Liver (tissue), 3 donors: ENCODE measurements around the gene SLC4A3.

Experiments used
- ATF3 ChIP-seq: IDR thresholded peaks from 2 replicates; pipeline ENCODE4 v1.6.1; 2016; ENCODE audit warnings: antibody characterized with exemption
- EGR1 ChIP-seq, 2 donors: IDR thresholded peaks; 2 replicates each; pipeline ENCODE4 v1.6.1; 2016 to 2018; ENCODE audit warnings: antibody characterized with exemption in 2 of 2, low read depth in 2 of 2
- FOXA1 ChIP-seq: IDR thresholded peaks from 2 replicates; pipeline ENCODE4 v1.6.1; 2016; ENCODE audit warnings: antibody characterized with exemption
- GABPA ChIP-seq, 2 donors: IDR thresholded peaks in 1 of 2; conservative IDR thresholded peaks in 1 of 2; 2 replicates each; pipeline ENCODE4 v1.6.1; 2016; ENCODE audit warnings: antibody characterized with exemption in 2 of 2, mild to moderate bottlenecking in 1 of 2, moderate library complexity in 1 of 2
- HNF4A ChIP-seq, 2 donors: conservative IDR thresholded peaks; 2 replicates each; pipeline ENCODE4 v1.6.1; 2016; ENCODE audit warnings: antibody characterized with exemption in 2 of 2, mild to moderate bottlenecking in 2 of 2
- JUND ChIP-seq, 2 donors: IDR thresholded peaks; 2 replicates each; pipeline ENCODE4 v1.6.1; 2016; ENCODE audit warnings: antibody characterized with exemption in 2 of 2
- MAX ChIP-seq: IDR thresholded peaks from 2 replicates; pipeline ENCODE4 v1.6.1; 2016; ENCODE audit warnings: antibody characterized with exemption
- RAD21 ChIP-seq, 2 donors: IDR thresholded peaks; 2 replicates each; pipeline ENCODE4 v1.6.1; 2016; ENCODE audit warnings: antibody characterized with exemption in 2 of 2, mild to moderate bottlenecking in 2 of 2
- RXRA ChIP-seq, 2 donors: IDR thresholded peaks; 2 replicates each; pipeline ENCODE4 v1.6.1; 2017 to 2018; ENCODE audit warnings: antibody characterized with exemption in 2 of 2, mild to moderate bottlenecking in 1 of 2
- SP1 ChIP-seq: IDR thresholded peaks from 2 replicates; pipeline ENCODE4 v1.6.1; 2018; ENCODE audit warnings: antibody characterized with exemption, mild to moderate bottlenecking
- TAF1 ChIP-seq: conservative IDR thresholded peaks from 2 replicates; pipeline ENCODE4 v1.6.1; 2016; ENCODE audit warnings: antibody characterized with exemption, mild to moderate bottlenecking
- YY1 ChIP-seq: IDR thresholded peaks from 2 replicates; pipeline ENCODE4 v1.6.1; 2016; ENCODE audit warnings: antibody characterized with exemption, mild to moderate bottlenecking
- TF ChIP-seq, protein P1 (sequence below): fragments of 150-350 bp; IDR thresholded peaks from 2 replicates; pipeline ENCODE4 v1.5.1; 2017; ENCODE audit warnings: improper control_type of control experiment, low read depth, low read length; ENCODE audit not compliant: missing input control
- donor health status: healthy.
- donor health status: healthy.

DNA sequence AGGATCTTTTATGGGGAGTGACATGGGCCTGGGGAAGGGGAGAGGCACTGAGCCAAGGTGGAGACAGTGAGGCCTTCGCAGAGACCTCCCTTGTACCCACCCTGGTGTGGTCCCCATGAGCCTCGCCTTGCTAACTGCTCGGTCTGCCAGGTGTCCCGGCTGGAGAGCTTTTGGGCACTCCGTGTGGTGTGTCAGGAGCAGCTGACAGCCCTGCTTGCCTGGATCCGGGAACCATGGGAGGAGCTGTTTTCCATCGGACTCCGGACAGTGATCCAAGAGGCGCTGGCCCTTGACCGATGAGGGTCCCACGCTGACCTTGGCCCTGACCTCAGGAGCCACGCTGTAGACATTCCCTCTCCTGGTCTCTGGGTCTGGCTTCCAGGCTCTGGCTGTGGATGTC lies 11.5 kb upstream of the SLC4A3 start:
- TF ChIP-seq EGR1 (IDR thresholded peaks at IDR 0.05; ENCODE audit: low read depth in 2 of 2) = no peak
- TF ChIP-seq, protein P1, sequence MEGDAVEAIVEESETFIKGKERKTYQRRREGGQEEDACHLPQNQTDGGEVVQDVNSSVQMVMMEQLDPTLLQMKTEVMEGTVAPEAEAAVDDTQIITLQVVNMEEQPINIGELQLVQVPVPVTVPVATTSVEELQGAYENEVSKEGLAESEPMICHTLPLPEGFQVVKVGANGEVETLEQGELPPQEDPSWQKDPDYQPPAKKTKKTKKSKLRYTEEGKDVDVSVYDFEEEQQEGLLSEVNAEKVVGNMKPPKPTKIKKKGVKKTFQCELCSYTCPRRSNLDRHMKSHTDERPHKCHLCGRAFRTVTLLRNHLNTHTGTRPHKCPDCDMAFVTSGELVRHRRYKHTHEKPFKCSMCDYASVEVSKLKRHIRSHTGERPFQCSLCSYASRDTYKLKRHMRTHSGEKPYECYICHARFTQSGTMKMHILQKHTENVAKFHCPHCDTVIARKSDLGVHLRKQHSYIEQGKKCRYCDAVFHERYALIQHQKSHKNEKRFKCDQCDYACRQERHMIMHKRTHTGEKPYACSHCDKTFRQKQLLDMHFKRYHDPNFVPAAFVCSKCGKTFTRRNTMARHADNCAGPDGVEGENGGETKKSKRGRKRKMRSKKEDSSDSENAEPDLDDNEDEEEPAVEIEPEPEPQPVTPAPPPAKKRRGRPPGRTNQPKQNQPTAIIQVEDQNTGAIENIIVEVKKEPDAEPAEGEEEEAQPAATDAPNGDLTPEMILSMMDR = no peak
- TF ChIP-seq SP1 = no peak
- TF ChIP-seq RAD21 (IDR thresholded peaks at IDR 0.05) = no peak
- TF ChIP-seq YY1 = no peak
- no peak for TF ChIP-seq TAF1
- no peak for TF ChIP-seq ATF3
- no peak for TF ChIP-seq HNF4A (conservative IDR thresholded peaks at IDR 0.05)
- no peak for TF ChIP-seq MAX
- no peak for TF ChIP-seq JUND (IDR thresholded peaks at IDR 0.05)
- no peak for TF ChIP-seq FOXA1
- no peak for TF ChIP-seq GABPA (IDR thresholded peaks at IDR 0.05 in 1 of 2, conservative IDR thresholded peaks at IDR 0.05 in 1 of 2)
- no peak for TF ChIP-seq RXRA (IDR thresholded peaks at IDR 0.05)
